Esophagus muscularis mucosa (tissue), 3 donors: Measurements from ENCODE around the gene COL2A1.

Experiments
- POLR2AphosphoS5 ChIP-seq, 2 donors: sonication (generic); formaldehyde crosslinking; IDR thresholded peaks; one replicate each; pipeline ENCODE4 v1.6.1; 2017; ENCODE audit warnings: antibody characterized with exemption in 2 of 2
- TF ChIP-seq, protein P1 (sequence below), 3 experiments: fragments of 200-600 bp in 2 of 3; fragments of 450-650 bp in 1 of 3; sonication (generic) in 2 of 3; IDR thresholded peaks; one replicate each; pipeline ENCODE4 v1.5.1; 2017 to 2019; ENCODE audit warnings: antibody characterized with exemption in 3 of 3, mild to moderate bottlenecking in 2 of 3, moderate library complexity in 1 of 3

DNA sequence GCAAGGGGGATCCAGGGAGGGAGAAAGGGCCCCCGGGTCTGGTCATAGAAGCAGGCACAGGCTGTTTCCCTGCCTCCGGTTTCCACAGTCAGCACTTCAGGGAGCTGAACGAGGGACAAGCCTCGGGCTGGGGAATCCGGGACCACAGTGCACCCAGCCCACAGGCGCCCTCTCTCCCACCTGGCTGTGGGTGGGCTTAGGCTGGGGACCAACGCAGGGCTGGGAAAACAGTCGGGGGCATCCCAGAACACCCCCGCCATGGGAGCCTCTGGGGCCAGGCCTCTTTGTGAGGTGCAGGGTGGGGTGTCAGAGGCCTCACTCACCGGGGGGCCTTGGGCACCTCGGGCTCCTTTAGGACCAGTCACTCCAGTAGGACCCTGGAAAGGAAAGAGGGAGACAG is 24.6 kb downstream of the COL2A1 start:
- no peak for TF ChIP-seq POLR2AphosphoS5 (IDR thresholded peaks at IDR 0.05)
- TF ChIP-seq, protein P1, sequence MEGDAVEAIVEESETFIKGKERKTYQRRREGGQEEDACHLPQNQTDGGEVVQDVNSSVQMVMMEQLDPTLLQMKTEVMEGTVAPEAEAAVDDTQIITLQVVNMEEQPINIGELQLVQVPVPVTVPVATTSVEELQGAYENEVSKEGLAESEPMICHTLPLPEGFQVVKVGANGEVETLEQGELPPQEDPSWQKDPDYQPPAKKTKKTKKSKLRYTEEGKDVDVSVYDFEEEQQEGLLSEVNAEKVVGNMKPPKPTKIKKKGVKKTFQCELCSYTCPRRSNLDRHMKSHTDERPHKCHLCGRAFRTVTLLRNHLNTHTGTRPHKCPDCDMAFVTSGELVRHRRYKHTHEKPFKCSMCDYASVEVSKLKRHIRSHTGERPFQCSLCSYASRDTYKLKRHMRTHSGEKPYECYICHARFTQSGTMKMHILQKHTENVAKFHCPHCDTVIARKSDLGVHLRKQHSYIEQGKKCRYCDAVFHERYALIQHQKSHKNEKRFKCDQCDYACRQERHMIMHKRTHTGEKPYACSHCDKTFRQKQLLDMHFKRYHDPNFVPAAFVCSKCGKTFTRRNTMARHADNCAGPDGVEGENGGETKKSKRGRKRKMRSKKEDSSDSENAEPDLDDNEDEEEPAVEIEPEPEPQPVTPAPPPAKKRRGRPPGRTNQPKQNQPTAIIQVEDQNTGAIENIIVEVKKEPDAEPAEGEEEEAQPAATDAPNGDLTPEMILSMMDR (IDR thresholded peaks at IDR 0.05): no peak
